ENCODE results near the gene C5orf46.

GRCh38 chr5:147918899-147919298 is 12.6 kb upstream of the C5orf46 start:
- no peak for TF ChIP-seq CTCF (IDR thresholded peaks at IDR 0.05)
- no peak for TF ChIP-seq POLR2A (IDR thresholded peaks at IDR 0.05)
